H1 (cell line): Measurements from ENCODE around the gene SEPTIN1. TPM values are rescaled to one million over a fixed set of nuclear protein-coding genes. Genes with fewer than 3 reads are reported as not detected.

Experiments
- CTCF ChIA-PET: fragments of 300-600 bp; sonication (Branson Sonifier 250); formaldehyde crosslinking; loops from one replicate; lab custom pipeline; 2021; ENCODE audit not compliant: partially characterized antibody; lab: Charles Lee
- POLR2A ChIA-PET: fragments of 300-600 bp; sonication (Branson Sonifier 250); formaldehyde crosslinking; loops from one replicate; lab custom pipeline; 2021; ENCODE audit warnings: inconsistent platforms; ENCODE audit not compliant: partially characterized antibody; lab: Charles Lee
- DNase-seq, 2 experiments: peaks; one replicate each; pipeline versions ENCODE4 v3.0.0 to v3.0.0-alpha.2; 2010 to 2022; ENCODE audit warnings: low spot score in 2 of 2, low read depth in 1 of 2, mixed read lengths in 1 of 2
- FAIRE-seq: peaks from 2 replicates; lab custom pipeline; 2011; peaks lifted over from hg19 to GRCh38; lab: Jason Lieb, UNC
- H2AFZ ChIP-seq: 2 replicates; pipeline ENCODE4 v1.8.1; 2012; ENCODE audit warnings: low read length, inconsistent platforms
- H2AK5ac ChIP-seq: 2 replicates; pipeline ENCODE4 v1.6.1; 2013; ENCODE audit warnings: low read depth, low read length
- H2BK120ac ChIP-seq: replicated peaks from 2 replicates; pipeline ENCODE3; 2013; ENCODE audit warnings: low read depth, low read length, inconsistent platforms
- H2BK12ac ChIP-seq: 2 replicates; pipeline ENCODE4 v1.6.1; 2013; ENCODE audit warnings: low read depth, low read length
- H2BK15ac ChIP-seq: 2 replicates; pipeline ENCODE4 v1.6.1; 2013; ENCODE audit warnings: low read length
- H2BK20ac ChIP-seq: 2 replicates; pipeline ENCODE4 v1.6.1; 2013; ENCODE audit warnings: low read length
- H2BK5ac ChIP-seq: 2 replicates; pipeline ENCODE4 v1.6.1; 2013; ENCODE audit warnings: low read depth, low read length
- H3K14ac ChIP-seq: 2 replicates; pipeline ENCODE4 v1.6.1; 2013; ENCODE audit warnings: inconsistent platforms; ENCODE audit not compliant: insufficient read length
- H3K18ac ChIP-seq: 2 replicates; pipeline ENCODE4 v1.6.1; 2013; ENCODE audit warnings: low read length; ENCODE audit errors: extremely low read depth
- H3K23ac ChIP-seq: 2 replicates; pipeline ENCODE4 v1.6.1; 2013; ENCODE audit warnings: inconsistent platforms; ENCODE audit not compliant: insufficient read length
- H3K23me2 ChIP-seq: 2 replicates; pipeline ENCODE4 v1.6.1; 2013; ENCODE audit warnings: low read depth, low read length
- H3K27ac ChIP-seq: 2 replicates; pipeline ENCODE4 v1.6.1; 2011; ENCODE audit warnings: low read depth, low read length, inconsistent platforms
- H3K27me3 ChIP-seq, 4 experiments: replicated peaks in 1 of 4; 1 replicate in 1 of 4; 2 replicates in 3 of 4; pipeline versions ENCODE4 v1.6.1 to v1.8.1; 2011 to 2013; ENCODE audit warnings: low read length in 3 of 4, mild to moderate bottlenecking in 3 of 4, inconsistent platforms in 2 of 4, mixed read lengths in 2 of 4, moderate library complexity in 1 of 4; ENCODE audit not compliant: control insufficient read depth in 3 of 4, insufficient read depth in 3 of 4; ENCODE audit errors: extremely low read depth in 1 of 4
- H3K36me3 ChIP-seq, 4 experiments: 2 replicates each; pipeline versions ENCODE4 v1.6.1 to v1.8.1; 2011 to 2013; ENCODE audit warnings: mild to moderate bottlenecking in 4 of 4, low read length in 3 of 4, moderate library complexity in 2 of 4, control low read depth in 1 of 4, inconsistent platforms in 1 of 4; ENCODE audit not compliant: insufficient read depth in 4 of 4, control insufficient read depth in 2 of 4
- H3K4ac ChIP-seq: replicated peaks from 2 replicates; pipeline ENCODE3; 2013; ENCODE audit warnings: low read length, low read depth, mixed read lengths, inconsistent platforms; ENCODE audit not compliant: insufficient read length
- H3K4me1 ChIP-seq, 4 experiments: replicated peaks in 1 of 4; 1 replicate in 1 of 4; 2 replicates in 3 of 4; pipeline versions ENCODE4 v1.6.1 to v1.8.1; 2011 to 2013; ENCODE audit warnings: low read length in 3 of 4, inconsistent platforms in 2 of 4, mixed read lengths in 1 of 4; ENCODE audit not compliant: insufficient read depth in 4 of 4, control insufficient read depth in 3 of 4
- H3K4me2 ChIP-seq, 2 experiments: 2 replicates each; pipeline versions ENCODE4 v1.6.1 to v1.8.1; 2011 to 2013; ENCODE audit warnings: low read depth in 2 of 2, low read length in 2 of 2, control low read depth in 1 of 2, inconsistent platforms in 1 of 2, mild to moderate bottlenecking in 1 of 2; ENCODE audit not compliant: insufficient read depth in 1 of 2
- H3K4me3 ChIP-seq, 4 experiments: fragments of 200-600, 300-600 bp in 1 of 4; sonication (generic), shearing (Covaris generic), sonication (Bioruptor Twin) in 1 of 4; 2 replicates each; pipeline versions ENCODE4 v1.5.1 to v1.8.1; 2011 to 2016; ENCODE audit warnings: low read length in 4 of 4, low read depth in 3 of 4, control low read depth in 2 of 4, inconsistent platforms in 2 of 4, mild to moderate bottlenecking in 2 of 4, mixed read lengths in 1 of 4, moderate library complexity in 1 of 4; ENCODE audit not compliant: insufficient read depth in 2 of 4; ENCODE audit errors: extremely low read depth in 1 of 4
- H3K56ac ChIP-seq: replicated peaks from 2 replicates; pipeline ENCODE3; 2013; ENCODE audit warnings: low read depth, mild to moderate bottlenecking, mixed read lengths, low read length, inconsistent platforms; ENCODE audit not compliant: insufficient read length
- H3K79me1 ChIP-seq: 2 replicates; pipeline ENCODE4 v1.6.1; 2013; ENCODE audit warnings: low read depth, low read length, control low read depth
- H3K79me2 ChIP-seq, 2 experiments: 2 replicates each; pipeline versions ENCODE4 v1.6.1 to v1.8.1; 2012 to 2013; ENCODE audit warnings: low read length in 2 of 2, mild to moderate bottlenecking in 2 of 2, inconsistent platforms in 1 of 2; ENCODE audit not compliant: insufficient read depth in 2 of 2, control insufficient read depth in 1 of 2
- H3K9ac ChIP-seq, 4 experiments: replicated peaks in 1 of 4; 1 replicate in 1 of 4; 2 replicates in 3 of 4; pipeline versions ENCODE4 v1.6.1 to v1.8.1; 2011 to 2013; ENCODE audit warnings: low read depth in 3 of 4, low read length in 3 of 4, control low read depth in 2 of 4, mild to moderate bottlenecking in 2 of 4, moderate library complexity in 2 of 4, inconsistent platforms in 1 of 4; ENCODE audit errors: extremely low read depth in 1 of 4
- H3K9me3 ChIP-seq, 2 experiments: 2 replicates each; pipeline versions ENCODE4 v1.6.1 to v1.8.1; 2012 to 2013; ENCODE audit warnings: mild to moderate bottlenecking in 2 of 2, moderate library complexity in 2 of 2, control low read depth in 1 of 2, inconsistent platforms in 1 of 2, low read depth in 1 of 2, low read length in 1 of 2, mixed read lengths in 1 of 2; ENCODE audit not compliant: insufficient read depth in 2 of 2
- H4K20me1 ChIP-seq, 2 experiments: replicated peaks in 1 of 2; 2 replicates each; pipeline versions ENCODE3 to v1.8.1; 2011 to 2013; ENCODE audit warnings: inconsistent platforms in 2 of 2, low read length in 2 of 2, mild to moderate bottlenecking in 1 of 2; ENCODE audit not compliant: insufficient read depth in 2 of 2, control insufficient read depth in 1 of 2
- H4K5ac ChIP-seq: 2 replicates; pipeline ENCODE4 v1.6.1; 2013; ENCODE audit warnings: low read length, low read depth, mixed read lengths, inconsistent platforms; ENCODE audit not compliant: insufficient read length
- H4K8ac ChIP-seq: 2 replicates; pipeline ENCODE4 v1.8.0; 2013; ENCODE audit warnings: mild to moderate bottlenecking, moderate library complexity, low read length, inconsistent platforms; ENCODE audit not compliant: insufficient read depth; ENCODE audit errors: extremely low read depth
- H4K91ac ChIP-seq: replicated peaks from 2 replicates; pipeline ENCODE3; 2013; ENCODE audit warnings: low read length, mixed read lengths, inconsistent platforms; ENCODE audit not compliant: insufficient read length
- CBX8 ChIP-seq: fragments of 300-800, 300-1000 bp; sonication (generic); IDR thresholded peaks from 2 replicates; pipeline ENCODE4 v1.7.1; 2016; ENCODE audit warnings: low read depth, low read length, borderline replicate concordance
- FOSL1 ChIP-seq: IDR thresholded peaks from 2 replicates; pipeline ENCODE4 v1.6.1; 2011; ENCODE audit warnings: mild to moderate bottlenecking, low read depth, low read length, moderate library complexity; ENCODE audit not compliant: insufficient read depth
- JUN ChIP-seq: IDR thresholded peaks from 2 replicates; pipeline ENCODE4 v1.6.1; 2011; ENCODE audit warnings: low read depth, mild to moderate bottlenecking, improper control_type of control experiment, low read length
- MAX ChIP-seq: IDR thresholded peaks from 2 replicates; pipeline ENCODE4 v1.6.1; 2012; ENCODE audit warnings: inconsistent platforms
- RXRA ChIP-seq: IDR thresholded peaks from 2 replicates; pipeline ENCODE4 v1.6.1; 2011; ENCODE audit warnings: low read depth, mild to moderate bottlenecking, low read length, moderate library complexity; ENCODE audit not compliant: insufficient read depth
- SP1 ChIP-seq: IDR thresholded peaks from 2 replicates; pipeline ENCODE4 v1.6.1; 2011; ENCODE audit warnings: low read depth, low read length
- SP2 ChIP-seq: IDR thresholded peaks from 2 replicates; pipeline ENCODE4 v1.6.1; 2012; ENCODE audit warnings: mild to moderate bottlenecking, low read length, inconsistent platforms
- SP4 ChIP-seq: IDR thresholded peaks from 2 replicates; pipeline ENCODE4 v1.6.1; 2012; ENCODE audit warnings: low read length, inconsistent platforms
- WGBS, 2 experiments: shearing (Covaris generic) in 1 of 2; methylation state at CpG; one replicate each; pipeline versions ENCODE4 v1.1.6 to v1.1.7; 2013 to 2015; ENCODE audit warnings: low lambda C conversion rate in 2 of 2, mixed read lengths in 2 of 2, inconsistent platforms in 1 of 2, low coverage in 1 of 2, missing lambda C conversion rate in 1 of 2; ENCODE audit not compliant: insufficient replicate concordance in 2 of 2, insufficient coverage in 1 of 2, insufficient read length in 1 of 2; ENCODE audit errors: extremely low coverage in 1 of 2, missing lambda C conversion rate in 1 of 2; 5-methylcytosine and 5-hydroxymethylcytosine counted together
- polyA plus RNA-seq, 7 experiments: library from polyadenylated mRNA; depleted of rRNA in 3 of 7; stranded (reverse) in 5 of 7; unstranded in 2 of 7; fragments of >200 nt in 5 of 7; fragments of 200-250 nt in 2 of 7; gene quantifications; 1 replicate in 5 of 7; 2 replicates in 1 of 7; 4 replicates in 1 of 7; pipeline versions ENCODE4 v1.2.1 to v1.2.3, GENCODE V29; 2011 to 2013; ENCODE audit warnings: missing spikeins in 2 of 7, mixed read lengths in 2 of 7
- total RNA-seq: library from RNA; stranded (reverse); fragmentation: NEBNext Ultra II Directional; extraction: Animal tissue kit (Norgen Biotek cat#: 25700); gene quantifications from 2 replicates; pipeline ENCODE4 v1.2.1, GENCODE V29; 2021
- TF ChIP-seq, protein P1 (sequence below): IDR thresholded peaks from 2 replicates; pipeline ENCODE4 v1.6.1; 2012; ENCODE audit warnings: inconsistent platforms

SEPTIN1 gene
- total and polyA plus RNA-seq, 2 of the 8 experiments (the other 6 are each of a cell fraction or from before 2014, with no cell fraction given) = 0.24 to 1.4 TPM

GRCh38 chr16:30335598-30336474 is 46.5 kb downstream of the SEPTIN1 start:
- Histone ChIP-seq H2BK120ac (no peak overlapping the region), H3K27me3 (no peaks in the 10 kb centered on the region), H3K79me2 (peaks cover 0 to 10% of the 10 kb centered on the region in 2 experiments; a peak in 2 of 4 replicates), H2AFZ (no peak overlapping the region; the same call in 1 of the 2 replicates), H4K5ac (no peak overlapping the region), H3K23me2 (no peaks in the 10 kb centered on the region), H3K9me3 (no peaks in the 10 kb centered on the region), H3K4me2 (peak overlapping the region; percentile 7 to 11; a peak in 1 of 4 replicates), H2BK15ac (no peak overlapping the region), H3K14ac (no peak overlapping the region), H3K4me3 (peak overlapping the region in 1 of 4 experiments; percentile 69; a peak in 2 of 8 replicates), H3K56ac (no peak overlapping the region), H2BK20ac (no peak overlapping the region), H3K79me1 (no peaks in the 10 kb centered on the region), H3K18ac (peak overlapping the region; percentile 32; the same call in 1 of the 2 replicates), H4K91ac (no peak overlapping the region), H2BK5ac (no peak overlapping the region; the same call in 1 of the 2 replicates), H3K23ac (no peak overlapping the region), H2BK12ac (no peak overlapping the region), H3K36me3 (no peaks in the 10 kb centered on the region), H4K20me1 (no peaks in the 10 kb centered on the region), H4K8ac (no peak overlapping the region; the same call in none of the 2 replicates), H2AK5ac (no peak overlapping the region), H3K9ac (no peak overlapping the region), H3K4ac (no peak overlapping the region), H3K27ac (no peak overlapping the region), H3K4me1 (peaks cover 0 to 3% (median 0%) of the 10 kb centered on the region in 4 experiments; a peak in 1 of 7 replicates)
- no peak for DNase-seq
- POLR2A ChIA-PET = interaction anchor here (1.0 to 2.0 kb wide), 5 partner anchors 19 to 69 kb away, joined by 3 to 6 read pairs (median 5); partner anchors contain the start of gene CD2BP2
- no peak for FAIRE-seq
- 74% methylated on average over 16 of the region's 17 CpGs; no CpG with 5 or more reads in 1 of the 2 experiments for WGBS, 2 experiments
- CTCF ChIA-PET = interaction anchor here (0.5 to 2.6 kb wide), 3 partner anchors 11 to 97 kb away, joined by 3 to 6 read pairs (median 3); no protein-coding TSS in a partner anchor
- TF ChIP-seq MAX = no peak
- no peak for TF ChIP-seq CBX8
- TF ChIP-seq SP4 = no peak
- TF ChIP-seq, protein P1, sequence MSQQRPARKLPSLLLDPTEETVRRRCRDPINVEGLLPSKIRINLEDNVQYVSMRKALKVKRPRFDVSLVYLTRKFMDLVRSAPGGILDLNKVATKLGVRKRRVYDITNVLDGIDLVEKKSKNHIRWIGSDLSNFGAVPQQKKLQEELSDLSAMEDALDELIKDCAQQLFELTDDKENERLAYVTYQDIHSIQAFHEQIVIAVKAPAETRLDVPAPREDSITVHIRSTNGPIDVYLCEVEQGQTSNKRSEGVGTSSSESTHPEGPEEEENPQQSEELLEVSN = no peak
- TF ChIP-seq SP1 = no peak
- no peak for TF ChIP-seq JUN
- no peak for TF ChIP-seq RXRA
- TF ChIP-seq FOSL1 = no peak
- no peak for TF ChIP-seq SP2
